Activated T-helper 17 cell treated with anti-CD3 and anti-CD28 coated beads, Interleukin-2, amount 50 U/mL, for 72 hours (primary cell): ENCODE results near the gene SPATC1L. TPM values are rescaled to one million over a fixed set of nuclear protein-coding genes. Genes with fewer than 3 reads are reported as not detected.
A peak's percentile ranks its signal among the peaks of the same experiment; 100 is the strongest.

ENCODE experiments used
- ATAC-seq: fragments of 150-1000 bp; cut with Tn5 transposase; replicated peaks from 2 replicates; pipeline ENCODE4 v1.10.0; 2021; ENCODE audit warnings: mild to moderate bottlenecking, moderate library complexity
- H3K27ac Mint-ChIP-seq: one replicate; pipeline ENCODE4 v1.8.0; 2022; ENCODE audit warnings: mixed read lengths
- H3K27me3 Mint-ChIP-seq: one replicate; pipeline ENCODE4 v1.8.0; 2022; ENCODE audit warnings: mixed read lengths
- H3K36me3 Mint-ChIP-seq: one replicate; pipeline ENCODE4 v1.8.0; 2022; ENCODE audit warnings: low read depth, mild to moderate bottlenecking, mixed read lengths
- H3K4me1 Mint-ChIP-seq: one replicate; pipeline ENCODE4 v1.8.0; 2022; ENCODE audit warnings: mixed read lengths
- H3K4me3 Mint-ChIP-seq: one replicate; pipeline ENCODE4 v1.8.0; 2022; ENCODE audit warnings: mild to moderate bottlenecking, mixed read lengths
- H3K9me3 Mint-ChIP-seq: one replicate; pipeline ENCODE4 v1.8.0; 2022; ENCODE audit warnings: mixed read lengths
- total RNA-seq, 2 donors: library from RNA; stranded (reverse); gene quantifications; one replicate each; pipeline ENCODE4 v1.2.3, GENCODE V29; 2022

SPATC1L gene
- total RNA-seq, 2 donors from 2014 or later, result 3.8 to 6.7 TPM

- Mint-ChIP-seq H3K27ac (no peak overlapping the region), H3K36me3 (peaks cover 31% of the 10 kb centered on the region), H3K27me3 (no peaks in the 10 kb centered on the region), H3K4me3 (no peak overlapping the region), H3K9me3 (no peaks in the 10 kb centered on the region), H3K4me1 (no peaks in the 10 kb centered on the region)
- no peak for ATAC-seq
Measured at GRCh38 chr21:46219591-46220239, 35.5 kb upstream of the SPATC1L start.

GRCh38 chr21:46218906-46219590 is 34.8 kb upstream of the SPATC1L start:
- no peak overlapping the region for H3K27ac Mint-ChIP-seq
- no peak for ATAC-seq
- no peaks in the 10 kb centered on the region for H3K27me3 Mint-ChIP-seq
- no peaks in the 10 kb centered on the region for H3K9me3 Mint-ChIP-seq
- no peaks in the 10 kb centered on the region for H3K4me1 Mint-ChIP-seq
- H3K4me3 Mint-ChIP-seq, result no peak overlapping the region
- H3K36me3 Mint-ChIP-seq, result peaks cover 31% of the 10 kb centered on the region

DNA sequence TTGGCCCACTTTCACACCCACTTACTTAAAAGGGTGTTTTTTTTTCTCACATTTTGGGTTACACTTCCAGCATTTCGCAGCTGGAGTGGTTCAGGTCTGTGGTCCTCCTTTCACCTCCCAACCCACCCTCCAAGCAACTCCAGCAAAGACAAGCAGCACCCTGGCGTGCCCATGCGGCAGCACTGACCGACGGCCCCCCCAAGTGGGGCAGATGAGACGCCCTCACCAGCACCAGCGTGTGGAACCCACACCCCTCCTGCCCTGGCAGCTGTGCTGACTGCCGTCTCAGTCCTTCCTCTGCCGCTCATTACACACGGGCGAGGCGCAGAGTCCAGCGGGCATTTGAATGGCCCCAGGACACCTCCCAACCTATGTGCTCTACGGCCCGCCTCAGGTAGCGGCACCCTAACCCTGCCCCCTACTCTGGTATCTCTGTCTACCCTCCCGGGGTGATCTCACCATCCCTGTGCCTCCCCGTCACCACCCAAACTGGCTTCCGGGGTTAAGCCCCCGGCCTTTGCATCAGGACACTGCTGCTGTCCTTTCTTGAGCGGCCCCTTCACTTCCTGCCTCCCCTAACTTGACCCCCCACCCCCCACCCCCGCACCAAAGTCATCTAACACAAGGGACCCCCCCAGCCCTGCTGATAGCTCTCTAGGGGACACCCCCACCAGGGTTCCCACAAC is 33.4 kb upstream of the SPATC1L start:
- ATAC-seq, result no peak

DNA sequence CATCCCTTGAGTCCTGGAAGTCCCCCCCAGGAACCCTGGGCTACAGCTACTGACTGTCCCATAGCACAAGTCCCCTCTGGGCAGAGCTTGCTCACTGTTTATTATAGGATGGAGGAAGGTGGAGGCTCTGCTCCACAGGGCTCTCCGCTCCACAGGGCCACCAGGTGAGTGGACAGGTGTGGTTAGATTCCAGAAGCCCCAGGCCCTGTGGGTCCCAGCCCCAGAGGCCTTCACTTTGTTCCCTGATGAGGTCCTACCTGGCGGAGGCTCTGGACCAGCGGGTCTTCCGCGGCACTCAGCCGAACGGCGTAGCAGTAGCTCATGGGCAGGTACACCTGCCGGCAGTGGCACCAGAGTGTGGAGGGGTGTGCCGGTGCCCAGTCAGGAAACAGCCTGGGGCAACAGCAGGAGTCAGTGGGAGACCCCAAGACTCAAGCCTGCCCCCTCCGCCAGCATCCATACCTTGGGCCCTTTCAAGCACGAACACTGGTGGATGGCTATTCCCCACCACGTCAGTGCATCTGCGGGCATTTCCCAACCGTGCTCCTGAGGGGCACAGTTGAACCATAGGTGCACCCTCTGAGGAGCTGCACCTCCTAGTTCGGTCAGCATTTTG is 32.0 kb upstream of the SPATC1L start:
- Mint-ChIP-seq H3K36me3 (peaks cover 19% of the 10 kb centered on the region), H3K4me1 (no peaks in the 10 kb centered on the region), H3K4me3 (no peak overlapping the region), H3K27me3 (no peaks in the 10 kb centered on the region), H3K9me3 (no peaks in the 10 kb centered on the region), H3K27ac (peak overlapping the region; percentile 60)
- ATAC-seq, result no peak

More for the DNA sequence above, 33.4 kb upstream of the SPATC1L start:
- Mint-ChIP-seq H3K4me1 (no peaks in the 10 kb centered on the region), H3K4me3 (no peak overlapping the region), H3K27me3 (no peaks in the 10 kb centered on the region), H3K36me3 (peaks cover 31% of the 10 kb centered on the region), H3K9me3 (no peaks in the 10 kb centered on the region), H3K27ac (no peak overlapping the region)

DNA sequence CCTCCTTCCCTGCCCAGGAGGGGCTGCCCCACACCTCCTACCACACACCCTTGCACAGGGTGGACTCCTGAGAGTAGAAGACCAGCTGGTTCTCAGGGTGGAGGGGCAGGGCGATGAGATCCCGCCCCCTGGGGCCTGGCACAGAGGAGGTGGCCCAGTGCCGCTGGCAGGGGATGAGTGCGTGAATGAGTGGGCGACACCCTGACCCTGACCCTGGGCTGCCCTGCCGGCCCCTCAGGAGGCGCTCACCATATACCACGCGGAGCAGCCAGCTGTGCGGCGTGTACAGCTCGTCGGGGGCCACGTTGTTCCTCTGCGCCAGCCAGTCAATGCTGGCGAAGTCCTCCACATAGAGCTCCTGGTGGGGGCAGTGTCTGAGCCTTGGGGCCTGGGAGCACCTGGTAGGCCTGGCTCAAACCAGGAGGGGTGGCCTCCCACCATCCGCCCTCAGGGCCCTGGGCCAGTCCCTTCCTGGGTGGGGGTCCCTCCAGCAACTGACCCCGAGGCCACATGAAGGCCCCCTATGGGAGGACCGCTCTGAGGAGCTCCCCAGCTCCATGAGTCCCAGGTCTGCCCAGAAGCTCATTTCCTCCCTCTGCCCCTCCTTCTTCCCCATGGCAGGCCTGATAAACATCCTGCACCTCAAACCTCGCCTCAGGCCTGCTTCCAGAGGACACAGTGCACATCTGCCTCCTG is 31.3 kb upstream of the SPATC1L start:
- Mint-ChIP-seq H3K27ac (peak overlapping the region; percentile 60), H3K9me3 (no peaks in the 10 kb centered on the region), H3K4me3 (no peak overlapping the region), H3K27me3 (no peaks in the 10 kb centered on the region), H3K36me3 (peaks cover 13% of the 10 kb centered on the region), H3K4me1 (no peaks in the 10 kb centered on the region)
- ATAC-seq, result no peak

DNA sequence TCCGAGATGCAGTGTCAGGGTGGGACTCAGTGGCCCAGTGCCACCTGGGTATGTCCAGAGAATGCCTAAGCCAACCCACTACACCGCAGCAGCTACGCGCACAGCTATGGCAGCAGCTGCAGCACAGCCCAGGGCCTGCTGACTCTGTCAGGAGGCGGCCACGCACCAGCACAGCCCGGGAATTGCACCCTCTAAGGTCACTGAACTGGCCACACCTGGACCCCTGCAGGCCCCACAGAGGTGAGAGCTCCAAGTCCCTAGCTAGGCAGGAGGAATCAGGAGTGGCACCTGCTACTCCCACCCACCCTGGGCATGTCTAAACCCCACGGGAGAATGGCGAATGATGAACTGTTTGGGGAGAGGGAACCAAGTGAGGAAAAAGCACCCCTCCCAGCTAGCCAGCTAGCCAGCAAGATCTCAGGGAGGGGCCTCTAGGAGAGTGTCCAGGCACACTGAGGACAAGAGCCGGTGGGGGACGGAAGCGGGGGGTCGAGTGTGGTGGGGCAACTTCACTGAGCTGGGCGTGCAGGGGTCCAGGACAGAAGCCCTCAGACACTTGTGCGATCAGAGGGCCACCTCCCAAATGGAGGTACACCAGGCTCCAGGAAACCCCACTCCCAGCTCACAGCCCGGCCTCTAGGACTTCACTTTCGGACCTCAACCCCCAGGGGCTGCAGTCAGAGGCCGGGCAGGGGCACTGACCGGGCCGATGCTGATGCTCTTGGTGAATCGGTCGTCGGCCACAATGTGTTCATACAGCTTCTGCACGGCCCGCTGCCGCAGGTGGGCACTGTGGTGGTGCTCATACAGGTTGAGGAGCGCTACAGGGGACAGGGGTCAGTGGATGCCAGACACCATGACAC is 30.4 kb upstream of the SPATC1L start:
- Mint-ChIP-seq H3K36me3 (peaks cover 6% of the 10 kb centered on the region), H3K4me3 (no peak overlapping the region), H3K27ac (no peak overlapping the region), H3K4me1 (no peaks in the 10 kb centered on the region), H3K9me3 (no peaks in the 10 kb centered on the region), H3K27me3 (no peaks in the 10 kb centered on the region)
- ATAC-seq, result no peak

DNA sequence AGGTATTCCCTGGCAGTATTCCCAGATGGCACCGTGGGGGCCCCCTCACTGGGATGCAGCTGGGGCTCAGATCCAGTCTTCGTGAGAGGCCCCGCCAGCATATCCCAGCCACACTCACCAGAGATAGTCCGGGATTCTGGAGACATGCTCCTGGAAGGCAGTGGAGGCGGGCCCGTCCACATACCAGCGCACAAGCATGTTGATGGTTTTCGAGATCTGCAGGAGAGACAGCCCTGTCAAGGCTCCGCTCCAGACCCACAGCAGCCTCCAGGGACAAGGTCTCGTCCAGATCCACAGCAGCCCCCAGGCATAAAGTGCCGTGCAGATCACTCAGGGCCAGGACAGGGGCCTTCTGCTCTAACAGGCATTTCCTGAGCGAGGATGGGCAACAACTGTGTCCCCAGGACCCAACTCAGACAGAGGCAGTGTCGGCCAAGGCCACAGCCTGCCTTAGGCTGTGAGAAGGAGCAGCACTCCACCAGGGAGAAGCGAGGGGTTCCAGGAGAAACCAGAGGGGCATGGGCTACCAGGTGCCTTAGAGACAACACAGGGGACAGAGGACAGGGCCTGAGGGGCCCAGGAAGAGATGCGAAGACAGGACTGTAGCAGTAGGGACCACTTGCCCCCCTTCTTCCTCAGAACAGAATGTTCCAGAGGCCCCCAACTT is 29.5 kb upstream of the SPATC1L start:
- ATAC-seq, result no peak
- no peaks in the 10 kb centered on the region for H3K9me3 Mint-ChIP-seq
- H3K27ac Mint-ChIP-seq, result no peak overlapping the region
- no peaks in the 10 kb centered on the region for H3K4me1 Mint-ChIP-seq
- H3K27me3 Mint-ChIP-seq, result no peaks in the 10 kb centered on the region
- H3K4me3 Mint-ChIP-seq, result no peak overlapping the region
- H3K36me3 Mint-ChIP-seq, result no peaks in the 10 kb centered on the region

GRCh38 chr21:46212721-46213484 is 28.6 kb upstream of the SPATC1L start:
- peaks cover 2% of the 10 kb centered on the region for H3K36me3 Mint-ChIP-seq
- H3K27ac Mint-ChIP-seq, result no peak overlapping the region
- H3K27me3 Mint-ChIP-seq, result no peaks in the 10 kb centered on the region
- no peak overlapping the region for H3K4me3 Mint-ChIP-seq
- H3K9me3 Mint-ChIP-seq, result no peaks in the 10 kb centered on the region
- no peak for ATAC-seq
- no peaks in the 10 kb centered on the region for H3K4me1 Mint-ChIP-seq

DNA sequence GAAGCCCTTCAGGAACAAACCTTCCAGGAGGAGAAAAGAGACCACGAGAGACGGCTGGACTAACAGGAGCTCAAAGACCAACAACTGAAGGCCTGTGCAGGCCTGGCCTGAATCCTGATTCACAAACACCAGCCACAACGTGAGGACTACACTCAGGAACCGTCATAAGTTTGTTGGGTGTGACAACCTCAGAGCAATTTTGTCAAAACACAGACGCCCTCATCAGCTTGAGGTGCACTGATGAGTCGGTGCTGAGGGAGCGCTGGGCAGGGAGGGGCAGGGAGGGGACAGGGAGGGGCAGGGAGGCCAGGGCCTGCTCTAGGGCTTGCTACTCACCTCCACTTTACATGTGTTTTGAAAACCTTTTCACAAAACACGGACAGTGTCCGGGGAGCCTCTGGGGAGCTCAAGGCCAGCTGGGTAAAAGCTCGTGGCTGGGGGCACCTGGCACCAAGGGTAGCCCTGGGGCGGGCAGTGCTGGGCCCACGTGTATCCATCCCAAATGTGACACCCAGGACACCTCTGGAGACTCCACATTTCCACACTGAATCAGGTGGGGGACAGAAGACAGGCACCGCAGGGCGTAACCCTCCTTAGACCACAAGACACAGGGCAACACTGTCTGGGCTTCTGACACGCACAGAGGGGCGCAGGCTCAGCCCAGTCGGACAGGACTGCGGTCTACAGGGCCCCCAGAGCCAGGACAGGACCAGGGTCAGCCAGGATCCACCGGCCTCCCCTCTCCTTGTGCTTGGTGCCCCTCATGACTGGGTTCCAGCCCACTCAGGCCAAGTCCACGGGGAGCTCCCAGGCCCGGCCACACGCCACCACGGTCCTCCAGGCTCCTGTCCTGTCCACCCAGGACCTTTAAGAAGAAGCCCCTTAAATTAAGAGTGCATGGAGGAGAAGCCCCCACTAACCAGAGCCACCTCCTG is 27.8 kb upstream of the SPATC1L start:
- no peaks in the 10 kb centered on the region for H3K27me3 Mint-ChIP-seq
- no peaks in the 10 kb centered on the region for H3K4me1 Mint-ChIP-seq

GRCh38 chr21:46211376-46211775 is 27.1 kb upstream of the SPATC1L start:
- Mint-ChIP-seq H3K4me3 (no peak overlapping the region), H3K36me3 (peaks cover 6% of the 10 kb centered on the region), H3K9me3 (no peaks in the 10 kb centered on the region), H3K4me1 (no peaks in the 10 kb centered on the region), H3K27me3 (no peaks in the 10 kb centered on the region), H3K27ac (no peak overlapping the region)
- ATAC-seq, result no peak

More for the DNA sequence above, 27.8 kb upstream of the SPATC1L start:
- Mint-ChIP-seq H3K27ac (no peak overlapping the region), H3K36me3 (peaks cover 6% of the 10 kb centered on the region), H3K4me3 (no peak overlapping the region), H3K9me3 (no peaks in the 10 kb centered on the region)
- no peak for ATAC-seq

DNA sequence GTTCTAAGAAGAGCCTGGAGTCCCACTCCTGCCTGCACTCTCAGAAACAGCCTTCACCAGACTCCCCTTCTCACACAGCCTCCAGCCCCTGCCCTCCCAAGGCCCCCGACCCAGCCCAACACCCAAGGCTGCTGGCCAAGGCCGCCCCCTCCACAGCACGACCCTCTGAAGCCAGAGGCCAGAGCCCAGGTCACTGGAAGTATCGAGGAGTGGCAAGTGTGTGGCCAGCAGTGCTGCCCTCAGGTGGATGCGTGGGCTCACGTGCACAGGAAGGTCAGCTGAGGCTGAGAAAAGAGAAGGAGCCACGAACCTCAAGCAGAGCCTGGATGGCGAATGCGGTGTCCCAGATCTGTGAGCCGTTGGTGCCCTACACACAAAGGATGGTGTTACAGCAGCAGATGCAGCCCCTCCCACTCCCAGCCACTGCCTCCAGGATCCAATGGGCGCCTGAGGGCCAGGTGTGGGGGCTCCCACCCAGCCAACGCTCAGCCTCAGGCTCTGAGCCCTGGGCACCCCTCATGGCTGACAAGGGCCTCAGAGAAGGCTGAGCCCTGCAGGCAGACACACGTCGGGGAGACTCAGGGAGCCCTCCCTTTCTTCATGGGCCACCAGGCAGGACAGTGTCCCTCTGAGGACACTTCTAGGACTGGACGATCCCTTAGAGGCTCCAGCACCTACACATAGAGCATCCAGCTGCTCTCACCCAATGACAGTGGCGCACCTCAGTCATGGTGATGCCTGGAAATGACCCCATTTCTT is 26.3 kb upstream of the SPATC1L start:
- no peaks in the 10 kb centered on the region for H3K9me3 Mint-ChIP-seq
- H3K36me3 Mint-ChIP-seq, result peaks cover 8% of the 10 kb centered on the region

More for the DNA sequence above, 26.3 kb upstream of the SPATC1L start:
- H3K4me1 Mint-ChIP-seq, result no peaks in the 10 kb centered on the region
- H3K27ac Mint-ChIP-seq, result no peak overlapping the region
- no peak overlapping the region for H3K4me3 Mint-ChIP-seq
- no peak for ATAC-seq
- H3K27me3 Mint-ChIP-seq, result no peaks in the 10 kb centered on the region
